Liver (tissue), 9 donors: ENCODE data around the gene DPM1. TPM values are rescaled to one million over a fixed set of nuclear protein-coding genes. Genes with fewer than 3 reads are reported as not detected.

Source experiments
- DNase-seq: peaks from one replicate; pipeline ENCODE4 v3.0.0-alpha.2; 2017; ENCODE audit warnings: low spot score
- H3K27ac ChIP-seq, 2 donors: one replicate each; pipeline ENCODE4 v1.7.0; 2013; ENCODE audit warnings: inconsistent platforms in 2 of 2, low read length in 2 of 2, control low read depth in 1 of 2, low read depth in 1 of 2, mild to moderate bottlenecking in 1 of 2
- H3K27me3 ChIP-seq, 4 donors: one replicate each; pipeline versions ENCODE4 v1.6.1 to v1.7.0; 2013; ENCODE audit warnings: low read length in 3 of 4, inconsistent platforms in 1 of 4, mild to moderate bottlenecking in 1 of 4, moderate library complexity in 1 of 4; ENCODE audit not compliant: control insufficient read depth in 4 of 4, insufficient read depth in 4 of 4
- H3K36me3 ChIP-seq, 4 donors: one replicate each; pipeline versions ENCODE4 v1.6.1 to v1.7.0; 2013; ENCODE audit warnings: low read length in 3 of 4, mild to moderate bottlenecking in 3 of 4, low read depth in 1 of 4, moderate library complexity in 1 of 4; ENCODE audit not compliant: control insufficient read depth in 4 of 4, insufficient read depth in 3 of 4
- H3K4me1 ChIP-seq, 4 donors: one replicate each; pipeline versions ENCODE4 v1.6.1 to v1.7.0; 2013; ENCODE audit warnings: low read length in 3 of 4, mild to moderate bottlenecking in 3 of 4, moderate library complexity in 1 of 4; ENCODE audit not compliant: control insufficient read depth in 4 of 4, insufficient read depth in 4 of 4
- H3K4me3 ChIP-seq, 3 donors: one replicate each; pipeline versions ENCODE4 v1.6.1 to v1.7.0; 2013; ENCODE audit warnings: low read length in 3 of 3, control low read depth in 1 of 3, low read depth in 1 of 3, mild to moderate bottlenecking in 1 of 3
- H3K9ac ChIP-seq, 2 donors: one replicate each; pipeline ENCODE4 v1.7.0; 2013; ENCODE audit warnings: low read length in 2 of 2, mild to moderate bottlenecking in 2 of 2, moderate library complexity in 2 of 2, control low read depth in 1 of 2, low read depth in 1 of 2
- H3K9me3 ChIP-seq, 4 donors: one replicate each; pipeline versions ENCODE4 v1.6.1 to v1.7.0; 2013; ENCODE audit warnings: low read length in 3 of 4; ENCODE audit not compliant: control insufficient read depth in 4 of 4
- ATF3 ChIP-seq: IDR thresholded peaks from 2 replicates; pipeline ENCODE4 v1.6.1; 2016; ENCODE audit warnings: antibody characterized with exemption
- EGR1 ChIP-seq, 2 donors: IDR thresholded peaks; 2 replicates each; pipeline ENCODE4 v1.6.1; 2016 to 2018; ENCODE audit warnings: antibody characterized with exemption in 2 of 2, low read depth in 2 of 2
- FOXA1 ChIP-seq: IDR thresholded peaks from 2 replicates; pipeline ENCODE4 v1.6.1; 2016; ENCODE audit warnings: antibody characterized with exemption
- FOXA2 ChIP-seq: IDR thresholded peaks from 2 replicates; pipeline ENCODE4 v1.6.1; 2016; ENCODE audit warnings: antibody characterized with exemption
- GABPA ChIP-seq, 2 donors: IDR thresholded peaks in 1 of 2; conservative IDR thresholded peaks in 1 of 2; 2 replicates each; pipeline ENCODE4 v1.6.1; 2016; ENCODE audit warnings: antibody characterized with exemption in 2 of 2, mild to moderate bottlenecking in 1 of 2, moderate library complexity in 1 of 2
- HNF4A ChIP-seq, 2 donors: conservative IDR thresholded peaks; 2 replicates each; pipeline ENCODE4 v1.6.1; 2016; ENCODE audit warnings: antibody characterized with exemption in 2 of 2, mild to moderate bottlenecking in 2 of 2
- HNF4G ChIP-seq: IDR thresholded peaks from 2 replicates; pipeline ENCODE4 v1.6.1; 2016; ENCODE audit warnings: antibody characterized with exemption
- JUND ChIP-seq, 2 donors: IDR thresholded peaks; 2 replicates each; pipeline ENCODE4 v1.6.1; 2016; ENCODE audit warnings: antibody characterized with exemption in 2 of 2
- MAX ChIP-seq: IDR thresholded peaks from 2 replicates; pipeline ENCODE4 v1.6.1; 2016; ENCODE audit warnings: antibody characterized with exemption
- NR2F2 ChIP-seq: IDR thresholded peaks from 2 replicates; pipeline ENCODE4 v1.6.1; 2016; ENCODE audit warnings: antibody characterized with exemption
- RAD21 ChIP-seq, 2 donors: IDR thresholded peaks; 2 replicates each; pipeline ENCODE4 v1.6.1; 2016; ENCODE audit warnings: antibody characterized with exemption in 2 of 2, mild to moderate bottlenecking in 2 of 2
- REST ChIP-seq: IDR thresholded peaks from 2 replicates; pipeline ENCODE4 v1.6.1; 2016; ENCODE audit warnings: antibody characterized with exemption, mild to moderate bottlenecking
- RXRA ChIP-seq, 2 donors: IDR thresholded peaks; 2 replicates each; pipeline ENCODE4 v1.6.1; 2017 to 2018; ENCODE audit warnings: antibody characterized with exemption in 2 of 2, mild to moderate bottlenecking in 1 of 2
- SP1 ChIP-seq: IDR thresholded peaks from 2 replicates; pipeline ENCODE4 v1.6.1; 2018; ENCODE audit warnings: antibody characterized with exemption, mild to moderate bottlenecking
- TAF1 ChIP-seq: conservative IDR thresholded peaks from 2 replicates; pipeline ENCODE4 v1.6.1; 2016; ENCODE audit warnings: antibody characterized with exemption, mild to moderate bottlenecking
- YY1 ChIP-seq: IDR thresholded peaks from 2 replicates; pipeline ENCODE4 v1.6.1; 2016; ENCODE audit warnings: antibody characterized with exemption, mild to moderate bottlenecking
- ZBTB33 ChIP-seq: IDR thresholded peaks from 2 replicates; pipeline ENCODE4 v1.6.1; 2016; ENCODE audit warnings: antibody characterized with exemption
- WGBS: extraction: QIAGEN DNeasy Blood & Tissue Kit; methylation state at CpG from one replicate; pipeline ENCODE4 v1.1.7; 2013; 5-methylcytosine and 5-hydroxymethylcytosine counted together
- polyA plus RNA-seq, 2 donors: library from polyadenylated mRNA; stranded (reverse) in 1 of 2; unstranded in 1 of 2; fragments of 200-250 nt in 1 of 2; fragments of >200 nt in 1 of 2; fragmentation: Nextera tagmentation in 1 of 2; extraction: Ambion mirVana in 1 of 2; gene quantifications; one replicate each; pipeline versions ENCODE4 v1.2.1 to v1.2.3, GENCODE V29; 2013 to 2015
- total RNA-seq, 2 donors: library from RNA; depleted of rRNA; stranded (reverse); fragments of >200 nt; gene quantifications; one replicate each; pipeline ENCODE4 v1.2.3, GENCODE V29; 2014
- TF ChIP-seq, protein P1 (sequence below): fragments of 150-350 bp; IDR thresholded peaks from 2 replicates; pipeline ENCODE4 v1.5.1; 2017; ENCODE audit warnings: improper control_type of control experiment, low read depth, low read length; ENCODE audit not compliant: missing input control
- donor health status: healthy.
- donor health status: healthy.
- donor health status: healthy.
- donor health status: healthy.
- donor health status: healthy.

The DPM1 gene
- total and polyA plus RNA-seq, 4 donors = 27.2 to 42.6 (median 35.2) TPM

DNA sequence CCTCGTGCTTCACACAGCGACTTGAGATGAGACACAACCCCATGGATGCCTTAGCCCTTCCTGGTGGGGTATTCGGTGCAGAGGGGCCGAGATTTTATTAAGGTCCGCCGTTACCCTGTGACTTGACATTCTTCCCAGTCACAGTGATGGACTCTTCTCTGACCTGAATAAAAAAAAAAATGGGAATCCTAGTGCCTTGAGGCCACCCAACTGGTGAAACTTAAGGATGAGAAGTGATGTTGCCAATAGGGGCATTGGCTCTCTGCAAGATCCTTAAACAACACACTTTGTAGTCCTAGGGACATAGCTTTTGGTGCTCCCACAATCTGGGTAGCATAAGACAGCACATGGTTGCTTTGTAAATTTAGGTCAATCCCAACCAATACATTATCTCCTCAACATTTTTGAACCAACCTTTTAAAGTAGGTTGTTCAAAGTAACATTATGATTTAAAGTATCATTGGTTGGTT, 26.3 kb downstream of the DPM1 start:
- Histone ChIP-seq H3K27ac (peak overlapping the region; percentile 99 to 100), H3K27me3 (no peaks in the 10 kb centered on the region), H3K4me3 (peak overlapping the region in 2 of 3 donors; percentile 62 to 100), H3K4me1 (peaks cover 1 to 27% (median 25%) of the 10 kb centered on the region in 4 donors), H3K9ac (peak overlapping the region; percentile 21 to 37), H3K36me3 (peaks cover 1 to 27% (median 19%) of the 10 kb centered on the region in 4 donors), H3K9me3 (no peaks in the 10 kb centered on the region)
- TF ChIP-seq, protein P1, sequence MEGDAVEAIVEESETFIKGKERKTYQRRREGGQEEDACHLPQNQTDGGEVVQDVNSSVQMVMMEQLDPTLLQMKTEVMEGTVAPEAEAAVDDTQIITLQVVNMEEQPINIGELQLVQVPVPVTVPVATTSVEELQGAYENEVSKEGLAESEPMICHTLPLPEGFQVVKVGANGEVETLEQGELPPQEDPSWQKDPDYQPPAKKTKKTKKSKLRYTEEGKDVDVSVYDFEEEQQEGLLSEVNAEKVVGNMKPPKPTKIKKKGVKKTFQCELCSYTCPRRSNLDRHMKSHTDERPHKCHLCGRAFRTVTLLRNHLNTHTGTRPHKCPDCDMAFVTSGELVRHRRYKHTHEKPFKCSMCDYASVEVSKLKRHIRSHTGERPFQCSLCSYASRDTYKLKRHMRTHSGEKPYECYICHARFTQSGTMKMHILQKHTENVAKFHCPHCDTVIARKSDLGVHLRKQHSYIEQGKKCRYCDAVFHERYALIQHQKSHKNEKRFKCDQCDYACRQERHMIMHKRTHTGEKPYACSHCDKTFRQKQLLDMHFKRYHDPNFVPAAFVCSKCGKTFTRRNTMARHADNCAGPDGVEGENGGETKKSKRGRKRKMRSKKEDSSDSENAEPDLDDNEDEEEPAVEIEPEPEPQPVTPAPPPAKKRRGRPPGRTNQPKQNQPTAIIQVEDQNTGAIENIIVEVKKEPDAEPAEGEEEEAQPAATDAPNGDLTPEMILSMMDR = no peak
- TF ChIP-seq ATF3 = no peak
- TF ChIP-seq RXRA (IDR thresholded peaks at IDR 0.05) = no peak
- no peak for TF ChIP-seq NR2F2
- no peak for TF ChIP-seq MAX
- TF ChIP-seq FOXA1 = no peak
- TF ChIP-seq RAD21 (IDR thresholded peaks at IDR 0.05) = no peak
- TF ChIP-seq ZBTB33 = no peak
- no peak for TF ChIP-seq TAF1
- TF ChIP-seq FOXA2 = no peak
- no peak for TF ChIP-seq GABPA (IDR thresholded peaks at IDR 0.05 in 1 of 2, conservative IDR thresholded peaks at IDR 0.05 in 1 of 2)
- no peak for TF ChIP-seq SP1
- TF ChIP-seq JUND (IDR thresholded peaks at IDR 0.05) = no peak
- no peak for TF ChIP-seq REST
- TF ChIP-seq EGR1 (IDR thresholded peaks at IDR 0.05; ENCODE audit: low read depth in 2 of 2) = no peak
- TF ChIP-seq YY1 = no peak
- no peak for TF ChIP-seq HNF4G
- TF ChIP-seq HNF4A (conservative IDR thresholded peaks at IDR 0.05) = no peak
- DNase-seq = no peak
- 58% methylated on average over 6 of the region's 6 CpGs for WGBS
